Epithelial cell of umbilical artery (primary cell): ENCODE results near the gene ZFYVE28. TPM values are rescaled to one million over a fixed set of nuclear protein-coding genes. Genes with fewer than 3 reads are reported as not detected.

Experiments
- total RNA-seq: library from RNA; depleted of rRNA; stranded (reverse); fragments of >200 nt; gene quantifications from 2 replicates; pipeline ENCODE4 v1.2.3, GENCODE V29; 2014

ZFYVE28 gene
- 1.9 and 3.3 TPM in 2 replicates for total RNA-seq

GRCh38 chr4:2417765-2418649, at the start of gene ZFYVE28:
ZFYVE28 (minus strand) TSS chr4:2418645; CDS start chr4:2418323, 322 bp downstream.

DNA sequence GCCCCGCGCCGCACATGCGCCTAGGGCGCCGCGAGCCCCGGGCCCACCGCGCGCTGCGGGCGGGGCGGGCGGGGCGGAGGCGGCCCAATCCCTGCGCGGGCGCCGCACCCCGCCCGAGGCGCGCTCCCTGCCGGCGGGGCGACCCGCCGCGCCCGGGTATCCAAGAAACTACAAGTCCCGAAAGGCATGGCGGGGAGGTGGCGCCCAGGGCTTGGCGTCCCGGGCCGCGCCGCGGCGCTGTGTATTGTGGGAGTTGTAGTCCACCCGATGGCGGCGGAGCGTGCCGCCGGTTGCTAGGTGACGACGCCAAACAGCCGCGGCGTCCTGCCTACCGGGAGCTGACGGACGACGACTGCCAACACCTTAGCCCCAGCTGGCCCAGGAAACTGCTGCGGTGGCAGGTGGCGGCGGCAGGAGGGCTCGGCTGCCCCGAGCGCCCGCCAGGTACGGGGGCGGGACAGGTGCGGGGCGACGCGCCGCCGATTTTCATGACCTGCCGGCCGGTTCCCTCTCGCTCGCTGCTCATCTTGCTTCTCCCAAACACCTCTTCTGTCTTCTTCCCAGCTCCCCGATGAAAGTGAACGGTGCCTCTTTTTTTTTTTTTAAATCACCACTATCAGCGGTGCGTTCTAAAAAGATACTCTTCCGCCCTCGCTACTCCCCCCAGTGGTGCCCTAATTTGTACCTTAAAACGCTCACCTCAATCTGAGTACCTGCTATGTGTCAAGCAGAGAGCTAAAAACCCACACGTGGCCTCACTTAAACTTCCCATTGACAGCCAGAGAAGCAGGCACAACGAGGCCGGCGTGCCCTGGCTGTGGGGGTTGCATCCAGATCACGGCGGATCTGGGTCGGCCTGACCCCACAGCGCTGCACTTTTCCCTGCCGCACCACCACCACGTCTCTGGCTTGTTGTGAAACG, 466 bp upstream of the ZFYVE28 start, which contains the start of gene CFAP99:
Gene CFAP99, plus strand, starts transcription at position 306 of the 922 bp plus-strand sequence.

DNA sequence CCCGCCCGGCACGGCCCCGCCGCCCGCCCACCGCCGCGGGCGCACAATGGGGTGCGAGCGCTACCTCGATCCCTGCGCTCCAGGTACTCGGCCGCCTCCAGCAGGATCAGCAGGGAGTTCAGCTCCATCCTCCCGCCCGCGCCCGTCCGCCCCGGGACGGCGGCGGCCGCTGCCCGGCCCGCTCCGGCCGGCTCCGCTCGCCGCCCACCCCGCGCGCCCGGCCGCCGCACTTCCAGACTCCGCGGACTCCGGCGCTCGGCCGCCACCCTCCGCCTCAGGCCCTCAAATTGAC, 156.6 kb downstream of the ZFYVE28 start, which contains the start of gene MXD4:
Gene MXD4, minus strand, starts transcription at position 257 of the 292 bp plus-strand sequence. Its CDS starts 129 bp downstream, at position 128.

GRCh38 chr4:2241410-2242353, 176.8 kb downstream of the ZFYVE28 start, which contains the start of the genes HAUS3 and POLN:
HAUS3 (minus strand) TSS chr4:2242121; CDS start chr4:2240946, 1,175 bp downstream.
POLN (minus strand) TSS chr4:2242121; CDS start chr4:2229231, 12,890 bp downstream.

Other genes with a start within 250 kb of the ZFYVE28 start
- 10.4 and 20.4 TPM in 2 replicates for gene HAUS3, start 176.5 kb downstream of the ZFYVE28 start, total RNA-seq
- 1.6 and 4.1 TPM in 2 replicates for gene POLN, start 176.5 kb downstream of the ZFYVE28 start, total RNA-seq
- 38.3 and 55.5 TPM in 2 replicates for gene MXD4, start 156.5 kb downstream of the ZFYVE28 start, total RNA-seq
- gene CFAP99, start 310 bp upstream of the ZFYVE28 start, total RNA-seq, result not detected in 2 replicates
- 64.0 and 75.7 TPM in 2 replicates for gene RNF4, start 50.5 kb upstream of the ZFYVE28 start, total RNA-seq
- 6.5 and 7.1 TPM in 2 replicates for gene FAM193A, start 118.0 kb upstream of the ZFYVE28 start, total RNA-seq